HepG2 (cell line): Measurements from ENCODE around the gene KANSL3. TPM values are rescaled to one million over a fixed set of nuclear protein-coding genes. Genes with fewer than 3 reads are reported as not detected.

Experiments used
- ATAC-seq: fragments of 200-7000 bp; cut with Tn5 transposase; 3 replicates; pipeline ENCODE4 v1.9.1; 2020; ENCODE audit warnings: mild to moderate bottlenecking, moderate library complexity
- BruUV-seq: library from RNA; stranded (reverse); fragments of 400-500 nt; replicated peaks from 2 replicates; lab custom pipeline; 2021; lab: Mats Ljungman, UMichigan
- CTCF ChIA-PET: fragments of 300-600 bp; formaldehyde crosslinking; extraction: SDS; loops from one replicate; lab custom pipeline; 2021; ENCODE audit warnings: low total read pairs, inconsistent platforms, low intra/inter-chr PET ratio; lab: Yijun Ruan, JAX
- POLR2A ChIA-PET: fragments of 350-600 bp; sonication (Branson Sonifier 250); formaldehyde crosslinking; loops from one replicate; lab custom pipeline; 2020; ENCODE audit warnings: antibody characterized with exemption, inconsistent platforms; lab: Yijun Ruan, JAX
- DNase-seq: peaks from one replicate; pipeline ENCODE4 v3.0.0-alpha.2; 2015; ENCODE audit warnings: low spot score
- FAIRE-seq: peaks from 3 replicates; lab custom pipeline; 2011; peaks lifted over from hg19 to GRCh38; lab: Jason Lieb, UNC
- H2AFZ ChIP-seq: one replicate; pipeline ENCODE4 v1.6.1; 2011; ENCODE audit warnings: low read length, inconsistent platforms
- H3K27ac ChIP-seq: fragments of 300-600 bp; 3 replicates; pipeline ENCODE4 v1.8.0; 2011; ENCODE audit warnings: mixed run types, mild to moderate bottlenecking, mixed read lengths, low read length, inconsistent platforms; ENCODE audit not compliant: insufficient read depth; ENCODE audit errors: extremely low read length
- H3K27me3 ChIP-seq, 2 experiments: fragments of 200-600 bp in 1 of 2; 2 replicates in 1 of 2; 3 replicates in 1 of 2; pipeline versions ENCODE4 v1.6.0 to v1.8.0; 2011; ENCODE audit warnings: low read length in 2 of 2, mild to moderate bottlenecking in 2 of 2, moderate library complexity in 2 of 2, inconsistent platforms in 1 of 2; ENCODE audit not compliant: insufficient read depth in 2 of 2, control insufficient read depth in 1 of 2
- H3K36me3 ChIP-seq, 2 experiments: fragments of 200-600 bp in 1 of 2; replicated peaks in 1 of 2; 2 replicates in 1 of 2; 3 replicates in 1 of 2; pipeline versions ENCODE4 v1.5.1 to v1.8.0; 2011; ENCODE audit warnings: low read length in 2 of 2, inconsistent platforms in 1 of 2; ENCODE audit not compliant: insufficient read depth in 2 of 2, control insufficient read depth in 1 of 2
- H3K4me1 ChIP-seq: 2 replicates; pipeline ENCODE4 v1.5.1; 2012; ENCODE audit warnings: low read length, inconsistent platforms; ENCODE audit not compliant: insufficient read depth
- H3K4me2 ChIP-seq: 2 replicates; pipeline ENCODE4 v1.6.0; 2011; ENCODE audit warnings: low read depth, low read length, inconsistent platforms
- H3K4me3 ChIP-seq, 3 experiments: fragments of 200-600 bp in 1 of 3; sonication (generic), shearing (Covaris generic) in 1 of 3; replicated peaks in 1 of 3; 2 replicates each; pipeline ENCODE4 v1.5.1; 2011 to 2016; ENCODE audit warnings: low read length in 3 of 3, inconsistent platforms in 2 of 3, low read depth in 2 of 3, mild to moderate bottlenecking in 2 of 3, control low read depth in 1 of 3, mixed read lengths in 1 of 3; ENCODE audit not compliant: insufficient read depth in 1 of 3
- H3K79me2 ChIP-seq: one replicate; pipeline ENCODE4 v1.6.1; 2011; ENCODE audit warnings: low read length, inconsistent platforms; ENCODE audit not compliant: insufficient read depth
- H3K9ac ChIP-seq: 2 replicates; pipeline ENCODE4 v1.6.0; 2011; ENCODE audit warnings: mild to moderate bottlenecking, low read depth, low read length, inconsistent platforms; ENCODE audit not compliant: insufficient read depth
- H3K9me3 ChIP-seq: 2 replicates; pipeline ENCODE4 v1.5.1; 2012; ENCODE audit warnings: mild to moderate bottlenecking, low read length
- H4K20me1 ChIP-seq: 2 replicates; pipeline ENCODE4 v1.6.0; 2011; ENCODE audit warnings: inconsistent platforms, mild to moderate bottlenecking, low read length, moderate library complexity; ENCODE audit not compliant: insufficient read depth
- ARNTL ChIP-seq: sonication (generic); formaldehyde crosslinking; IDR thresholded peaks from 2 replicates; pipeline ENCODE4 v1.4.0; 2020; ENCODE audit warnings: mild to moderate bottlenecking, missing genetic modification reagents
- CC2D1A ChIP-seq: sonication (generic); formaldehyde crosslinking; IDR thresholded peaks from 2 replicates; pipeline ENCODE4 v1.8.1; 2023; ENCODE audit warnings: mild to moderate bottlenecking, missing genetic modification reagents
- ELF4 ChIP-seq: sonication (generic); formaldehyde crosslinking; IDR thresholded peaks from 2 replicates; pipeline ENCODE4 v1.5.0; 2020; ENCODE audit warnings: missing genetic modification reagents, mild to moderate bottlenecking, moderate library complexity, borderline replicate concordance
- MAFF ChIP-seq: IDR thresholded peaks from 2 replicates; pipeline ENCODE4 v1.6.1; 2011; ENCODE audit warnings: low read depth, low read length, improper control_type of control experiment
- MAFK ChIP-seq, 2 experiments: IDR thresholded peaks in 1 of 2; conservative IDR thresholded peaks in 1 of 2; 2 replicates each; pipeline ENCODE4 v1.6.1; 2011; ENCODE audit warnings: improper control_type of control experiment in 2 of 2, low read length in 2 of 2
- SMC3 ChIP-seq: IDR thresholded peaks from 2 replicates; pipeline ENCODE4 v1.6.1; 2011; ENCODE audit warnings: low read length, improper control_type of control experiment
- THYN1 ChIP-seq: sonication (generic); formaldehyde crosslinking; IDR thresholded peaks from 2 replicates; pipeline ENCODE4 v1.8.1; 2023; ENCODE audit warnings: low read depth, mild to moderate bottlenecking, moderate library complexity, missing genetic modification reagents, borderline replicate concordance
- ZNF225 ChIP-seq: sonication (generic); formaldehyde crosslinking; IDR thresholded peaks from 2 replicates; pipeline ENCODE4 v1.4.0; 2020; ENCODE audit warnings: mild to moderate bottlenecking, missing genetic modification reagents
- WGBS: methylation state at CpG from one replicate; pipeline ENCODE4 v1.1.6; 2017; ENCODE audit warnings: low lambda C conversion rate; 5-methylcytosine and 5-hydroxymethylcytosine counted together
- in situ Hi-C: cut with HindIII; loops from 2 replicates; pipeline ENCODE4 v1.10.0; 2017; ENCODE audit warnings: low pct_unique_long_range_greater_than_20kb; ENCODE audit not compliant: extremely low pct_ligation_motif_present
- intact Hi-C: fragments of 100-400 bp; cut with micrococcal nuclease; formaldehyde crosslinking; loops from one replicate; pipeline ENCODE4 v1.10.0; 2022; ENCODE audit not compliant: unreplicated experiment
- polyA plus RNA-seq, 8 experiments: library from polyadenylated mRNA; depleted of rRNA in 3 of 8; stranded (reverse) in 7 of 8; unstranded in 1 of 8; fragments of >200 nt; fragmentation: Illumina TruSeq in 4 of 8; extraction: Trizol in 4 of 8; gene quantifications; 2 replicates each; pipeline versions ENCODE4 v1.2.1 to v1.2.3, GENCODE V29; 2011 to 2016; ENCODE audit warnings: low read depth in 4 of 8, missing spikeins in 1 of 8, mixed read lengths in 1 of 8; ENCODE audit not compliant: insufficient read depth in 1 of 8
- total RNA-seq, 5 experiments: library from RNA; depleted of rRNA; stranded (reverse); fragments of >200 nt; fragmentation: Illumina TruSeq; extraction: Trizol; gene quantifications; 2 replicates each; pipeline ENCODE4 v1.2.3, GENCODE V29; 2016; ENCODE audit warnings: low read depth in 1 of 5
- TF ChIP-seq, protein P1 (sequence below): sonication (generic); formaldehyde crosslinking; IDR thresholded peaks from 2 replicates; pipeline ENCODE4 v1.5.0; 2020; ENCODE audit warnings: mild to moderate bottlenecking, missing genetic modification reagents, moderate library complexity

Gene KANSL3
- total and polyA plus RNA-seq, 2 of the 13 experiments (the other 11 are each of a cell fraction or from before 2014, with no cell fraction given): 20.8 to 37.3 TPM

DNA sequence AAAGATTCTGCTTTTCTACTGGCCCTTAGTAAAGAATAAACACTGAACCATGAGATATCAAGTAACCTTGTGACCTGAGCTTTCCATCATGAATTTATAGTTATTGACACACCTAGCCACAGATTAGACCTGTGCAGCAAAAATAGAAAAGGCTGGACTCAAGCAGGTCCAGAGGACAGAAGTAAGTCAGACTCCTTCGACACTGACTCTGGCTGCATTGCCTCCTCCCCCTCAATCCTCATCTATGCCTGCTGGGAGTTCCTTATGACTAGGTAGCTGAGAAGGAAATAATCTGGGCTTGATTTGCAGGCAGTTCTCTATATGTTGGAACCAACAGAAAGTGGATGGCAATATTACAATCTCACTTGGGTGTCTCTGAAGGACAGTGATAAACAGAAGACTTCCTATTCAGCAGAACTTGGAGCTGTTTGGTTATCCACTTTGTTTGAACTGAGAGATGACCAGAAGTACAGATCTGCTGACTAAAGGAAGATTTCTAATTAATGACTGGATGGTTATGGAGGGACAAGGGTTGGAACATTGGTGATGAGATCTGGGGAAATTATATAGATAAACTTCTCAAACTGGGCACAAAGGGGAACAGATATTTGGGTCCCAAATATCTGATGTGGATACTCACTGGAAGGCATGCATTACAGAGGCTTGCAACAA lies 62.2 kb downstream of the KANSL3 start:
- no peaks in the 10 kb centered on the region for H3K27me3 ChIP-seq
- H3K4me2 ChIP-seq: no peak overlapping the region
- H3K9ac ChIP-seq: no peak overlapping the region
- H3K36me3 ChIP-seq: no peaks in the 10 kb centered on the region
- WGBS: 0% methylated on average over 1 of the region's 1 CpG
- FAIRE-seq (no peak), ATAC-seq (no peak), DNase-seq (no peak)
- no peak overlapping the region for H3K27ac ChIP-seq
- no TSS peak for BruUV-seq
- CTCF ChIA-PET: no interaction called here
- TF ChIP-seq MAFF (peak; percentile 43; the same call in 1 of the 2 replicates), MAFK (conservative IDR thresholded peaks at IDR 0.05 in 1 of 2, IDR thresholded peaks at IDR 0.05 in 1 of 2; ENCODE audit: low read length in 2 of 2) (peak; percentile 54 to 68), THYN1 (CRISPR knock-in tag) (no peak)
- intact Hi-C loops (no loop called here), in situ Hi-C loops (no loop called here)
- H2AFZ ChIP-seq: no peak overlapping the region
- no peaks in the 10 kb centered on the region for H3K4me1 ChIP-seq
- H4K20me1 ChIP-seq: no peaks in the 10 kb centered on the region
- no peaks in the 10 kb centered on the region for H3K79me2 ChIP-seq
- H3K4me3 ChIP-seq: no peak overlapping the region
- H3K9me3 ChIP-seq: no peaks in the 10 kb centered on the region
- POLR2A ChIA-PET: no interaction called here

DNA sequence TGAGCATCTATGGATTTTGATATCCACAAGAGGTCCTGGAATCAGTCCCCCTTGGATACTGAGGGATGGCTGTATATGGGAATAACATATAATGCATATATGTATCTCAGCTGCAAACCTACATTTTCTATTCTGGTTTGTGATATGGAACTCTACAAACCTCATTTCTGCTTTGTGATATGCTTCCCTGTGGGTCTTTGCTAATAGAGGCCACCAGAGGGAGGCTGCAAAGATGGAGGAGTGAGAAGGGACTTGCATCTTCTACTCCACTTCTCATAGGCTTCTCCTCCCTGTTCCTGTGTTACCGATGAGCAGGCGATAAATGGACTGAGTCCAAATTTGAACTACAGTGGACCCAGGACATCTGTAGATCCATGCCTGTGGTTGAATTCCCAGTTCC lies 63.7 kb downstream of the KANSL3 start:
- Histone ChIP-seq H3K79me2 (no peaks in the 10 kb centered on the region), H3K4me1 (no peaks in the 10 kb centered on the region), H3K9ac (no peak overlapping the region), H3K36me3 (no peaks in the 10 kb centered on the region), H3K27ac (no peak overlapping the region), H3K4me3 (no peak overlapping the region), H3K27me3 (no peaks in the 10 kb centered on the region), H3K9me3 (no peaks in the 10 kb centered on the region), H2AFZ (no peak overlapping the region), H4K20me1 (no peaks in the 10 kb centered on the region), H3K4me2 (no peak overlapping the region)
- ATAC-seq (peak; percentile 51; the same call in 2 of the 3 replicates), FAIRE-seq (no peak), DNase-seq (no peak)
- intact Hi-C loops: no loop called here
- no TSS peak for BruUV-seq
- ChIA-PET CTCF (no interaction called here), POLR2A (no interaction called here)
- TF ChIP-seq ELF4 (CRISPR knock-in tag) (no peak), SMC3 (peak; percentile 35; the same call in 1 of the 2 replicates), CC2D1A (CRISPR knock-in tag) (no peak), ARNTL (CRISPR knock-in tag) (no peak), ZNF225 (CRISPR knock-in tag) (no peak)
- TF ChIP-seq, protein P1, sequence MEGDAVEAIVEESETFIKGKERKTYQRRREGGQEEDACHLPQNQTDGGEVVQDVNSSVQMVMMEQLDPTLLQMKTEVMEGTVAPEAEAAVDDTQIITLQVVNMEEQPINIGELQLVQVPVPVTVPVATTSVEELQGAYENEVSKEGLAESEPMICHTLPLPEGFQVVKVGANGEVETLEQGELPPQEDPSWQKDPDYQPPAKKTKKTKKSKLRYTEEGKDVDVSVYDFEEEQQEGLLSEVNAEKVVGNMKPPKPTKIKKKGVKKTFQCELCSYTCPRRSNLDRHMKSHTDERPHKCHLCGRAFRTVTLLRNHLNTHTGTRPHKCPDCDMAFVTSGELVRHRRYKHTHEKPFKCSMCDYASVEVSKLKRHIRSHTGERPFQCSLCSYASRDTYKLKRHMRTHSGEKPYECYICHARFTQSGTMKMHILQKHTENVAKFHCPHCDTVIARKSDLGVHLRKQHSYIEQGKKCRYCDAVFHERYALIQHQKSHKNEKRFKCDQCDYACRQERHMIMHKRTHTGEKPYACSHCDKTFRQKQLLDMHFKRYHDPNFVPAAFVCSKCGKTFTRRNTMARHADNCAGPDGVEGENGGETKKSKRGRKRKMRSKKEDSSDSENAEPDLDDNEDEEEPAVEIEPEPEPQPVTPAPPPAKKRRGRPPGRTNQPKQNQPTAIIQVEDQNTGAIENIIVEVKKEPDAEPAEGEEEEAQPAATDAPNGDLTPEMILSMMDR (CRISPR knock-in tag): peak; percentile 19; the same call in 1 of the 2 replicates
- WGBS: 95% methylated on average over 2 of the region's 2 CpGs
- in situ Hi-C loops: no loop called here
